ENCODE measurements around the gene INPP4B.

The INPP4B gene

GRCh38 chr4:142823796-142824195, 22.3 kb downstream of the INPP4B start:
- no peak for TF ChIP-seq CTCF (IDR thresholded peaks at IDR 0.05; ENCODE audit: low read depth, low read length)
- TF ChIP-seq MYC (IDR thresholded peaks at IDR 0.05; ENCODE audit: low read depth, low read length): no peak
- no peak for TF ChIP-seq MAX (IDR thresholded peaks at IDR 0.05; ENCODE audit: low read depth, low read length)

GRCh38 chr4:142818476-142818875, 27.6 kb downstream of the INPP4B start:
- TF ChIP-seq MYC (IDR thresholded peaks at IDR 0.05; ENCODE audit: low read depth, low read length) (no peak), POLR2A (IDR thresholded peaks at IDR 0.05; ENCODE audit: extremely low read depth, insufficient read length) (no peak), MAX (IDR thresholded peaks at IDR 0.05; ENCODE audit: low read depth, low read length) (no peak), CTCF (IDR thresholded peaks at IDR 0.05; ENCODE audit: low read depth, low read length) (no peak)
- no peak overlapping the region for H3K4me3 ChIP-seq (ENCODE audit: low read depth, low read length)
- DNase-seq (ENCODE audit: low read depth): no peak

More at GRCh38 chr4:142823796-142824195, 22.3 kb downstream of the INPP4B start:
- H3K4me3 ChIP-seq (ENCODE audit: low read depth, low read length): no peak overlapping the region
- no peak for DNase-seq (ENCODE audit: low read depth)

GRCh38 chr4:142818031-142818430, 28.1 kb downstream of the INPP4B start:
- TF ChIP-seq MYC (IDR thresholded peaks at IDR 0.05; ENCODE audit: low read depth, low read length): no peak
- no peak for TF ChIP-seq CTCF (IDR thresholded peaks at IDR 0.05; ENCODE audit: low read depth, low read length)
- no peak for TF ChIP-seq POLR2A (IDR thresholded peaks at IDR 0.05; ENCODE audit: extremely low read depth, insufficient read length)
- TF ChIP-seq MAX (IDR thresholded peaks at IDR 0.05; ENCODE audit: low read depth, low read length): no peak
- no peak overlapping the region for H3K4me3 ChIP-seq (ENCODE audit: low read depth, low read length)
- no peak for DNase-seq (ENCODE audit: low read depth)

- DNase-seq (ENCODE audit: low read depth): peak; percentile 58
Measured at GRCh38 chr4:142817442-142817841, 28.7 kb downstream of the INPP4B start.

GRCh38 chr4:142815834-142816233, 30.3 kb downstream of the INPP4B start:
- no peak overlapping the region for H3K4me3 ChIP-seq (ENCODE audit: low read depth, low read length)
- no peak for DNase-seq (ENCODE audit: low read depth)
- no peak for TF ChIP-seq MYC (IDR thresholded peaks at IDR 0.05; ENCODE audit: low read depth, low read length)
- no peak for TF ChIP-seq CTCF (IDR thresholded peaks at IDR 0.05; ENCODE audit: low read depth, low read length)
- no peak for TF ChIP-seq MAX (IDR thresholded peaks at IDR 0.05; ENCODE audit: low read depth, low read length)
- no peak for TF ChIP-seq POLR2A (IDR thresholded peaks at IDR 0.05; ENCODE audit: extremely low read depth, insufficient read length)

More at GRCh38 chr4:142817442-142817841, 28.7 kb downstream of the INPP4B start:
- no peak overlapping the region for H3K4me3 ChIP-seq (ENCODE audit: low read depth, low read length)
- no peak for TF ChIP-seq MYC (IDR thresholded peaks at IDR 0.05; ENCODE audit: low read depth, low read length)
- no peak for TF ChIP-seq MAX (IDR thresholded peaks at IDR 0.05; ENCODE audit: low read depth, low read length)
- TF ChIP-seq POLR2A (IDR thresholded peaks at IDR 0.05; ENCODE audit: extremely low read depth, insufficient read length): no peak
- TF ChIP-seq CTCF (IDR thresholded peaks at IDR 0.05; ENCODE audit: low read depth, low read length): no peak

- TF ChIP-seq POLR2A (IDR thresholded peaks at IDR 0.05; ENCODE audit: extremely low read depth, insufficient read length) (no peak), MYC (IDR thresholded peaks at IDR 0.05; ENCODE audit: low read depth, low read length) (no peak), MAX (IDR thresholded peaks at IDR 0.05; ENCODE audit: low read depth, low read length) (no peak), CTCF (IDR thresholded peaks at IDR 0.05; ENCODE audit: low read depth, low read length) (no peak)
- DNase-seq (ENCODE audit: low read depth): no peak
- H3K4me3 ChIP-seq (ENCODE audit: low read depth, low read length): no peak overlapping the region
Measured at GRCh38 chr4:142813388-142813787, 32.7 kb downstream of the INPP4B start.

Measured in NB4 (cell line).